Hematopoietic multipotent progenitor cell treated with erythropoietin and hydrocortisone succinate and interleukin-3 and kit ligand, for 8 days (in vitro differentiated cells): ENCODE results near the gene SMAD5.

Experiments used
- DNase-seq: peaks from one replicate; pipeline ENCODE4 v3.0.0-alpha.2; 2015

The SMAD5 gene

GRCh38 chr5:136198453-136198852 lies 65.8 kb downstream of the SMAD5 start:
- no peak for DNase-seq

- DNase-seq, result no peak
These were observed 66.8 kb downstream of the SMAD5 start for GRCh38 chr5:136199408-136199807.

- no peak for DNase-seq
These were observed 67.5 kb downstream of the SMAD5 start for GRCh38 chr5:136200130-136200529.

- DNase-seq, result no peak
These were observed 68.1 kb downstream of the SMAD5 start for GRCh38 chr5:136200761-136201160.

GRCh38 chr5:136201870-136202269 lies 69.2 kb downstream of the SMAD5 start:
- DNase-seq, result no peak

- no peak for DNase-seq
These were observed 70.0 kb downstream of the SMAD5 start for GRCh38 chr5:136202469-136203205.

- no peak for DNase-seq
These were observed 70.8 kb downstream of the SMAD5 start for GRCh38 chr5:136203303-136203922.

DNA sequence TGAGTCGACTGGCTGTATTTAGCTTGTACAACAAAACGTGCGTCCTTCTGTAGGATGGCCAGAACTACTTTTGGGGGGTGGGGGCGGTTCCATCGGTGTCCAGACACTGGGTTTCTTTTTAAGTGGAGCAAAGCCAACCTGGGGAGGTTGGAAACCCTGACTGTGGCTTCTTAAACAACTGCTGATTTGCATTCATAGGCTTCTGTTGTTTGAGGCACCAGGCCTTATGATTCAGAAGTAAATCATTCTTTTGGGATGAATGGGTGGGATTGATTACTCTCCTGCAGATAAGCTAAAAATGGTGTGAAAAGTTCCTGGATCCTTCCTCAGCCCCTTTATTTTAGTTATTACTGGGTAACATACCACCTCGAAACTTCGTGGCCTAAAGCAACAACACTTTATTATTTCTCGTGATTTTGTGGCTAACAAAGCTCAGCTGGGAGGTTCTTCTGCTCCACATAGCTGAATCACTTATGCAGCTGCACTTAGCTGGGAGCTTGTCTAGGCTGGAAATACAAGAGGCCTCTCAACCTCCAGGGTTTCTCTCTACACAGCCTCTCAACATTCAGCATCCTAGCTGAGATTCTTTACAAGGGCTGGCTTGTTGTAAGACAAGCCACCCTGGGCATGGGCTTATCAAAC lies 72.5 kb downstream of the SMAD5 start:
- DNase-seq, result no peak

- no peak for DNase-seq
These were observed 73.3 kb downstream of the SMAD5 start for GRCh38 chr5:136205941-136206340.

DNA sequence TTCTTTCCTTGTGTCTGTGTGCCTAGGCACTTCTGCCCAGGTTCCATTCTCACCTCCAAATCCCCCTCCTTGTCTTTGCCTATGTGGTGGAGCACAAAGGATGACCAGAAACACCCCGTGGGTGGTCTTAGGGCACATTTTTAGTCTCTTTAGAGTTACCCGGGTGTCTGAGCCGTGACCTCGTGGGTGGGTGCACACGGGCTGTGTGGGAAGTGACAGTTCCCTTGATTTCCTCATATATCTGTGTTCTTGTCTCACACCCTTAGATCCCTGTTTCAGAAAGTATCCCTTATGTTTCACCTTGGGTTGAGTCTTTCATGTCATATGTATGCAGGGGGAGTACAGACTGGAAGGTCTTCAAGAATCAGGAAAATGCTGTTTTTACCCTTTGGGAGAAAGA lies 73.7 kb downstream of the SMAD5 start:
- DNase-seq, result no peak

- no peak for DNase-seq
These were observed 75.0 kb downstream of the SMAD5 start for GRCh38 chr5:136207631-136208030.

- no peak for DNase-seq
These were observed 76.3 kb downstream of the SMAD5 start for GRCh38 chr5:136208916-136209315.

GRCh38 chr5:136209346-136209910 lies 76.8 kb downstream of the SMAD5 start:
- no peak for DNase-seq

GRCh38 chr5:136210259-136210658 lies 77.6 kb downstream of the SMAD5 start:
- no peak for DNase-seq

DNA sequence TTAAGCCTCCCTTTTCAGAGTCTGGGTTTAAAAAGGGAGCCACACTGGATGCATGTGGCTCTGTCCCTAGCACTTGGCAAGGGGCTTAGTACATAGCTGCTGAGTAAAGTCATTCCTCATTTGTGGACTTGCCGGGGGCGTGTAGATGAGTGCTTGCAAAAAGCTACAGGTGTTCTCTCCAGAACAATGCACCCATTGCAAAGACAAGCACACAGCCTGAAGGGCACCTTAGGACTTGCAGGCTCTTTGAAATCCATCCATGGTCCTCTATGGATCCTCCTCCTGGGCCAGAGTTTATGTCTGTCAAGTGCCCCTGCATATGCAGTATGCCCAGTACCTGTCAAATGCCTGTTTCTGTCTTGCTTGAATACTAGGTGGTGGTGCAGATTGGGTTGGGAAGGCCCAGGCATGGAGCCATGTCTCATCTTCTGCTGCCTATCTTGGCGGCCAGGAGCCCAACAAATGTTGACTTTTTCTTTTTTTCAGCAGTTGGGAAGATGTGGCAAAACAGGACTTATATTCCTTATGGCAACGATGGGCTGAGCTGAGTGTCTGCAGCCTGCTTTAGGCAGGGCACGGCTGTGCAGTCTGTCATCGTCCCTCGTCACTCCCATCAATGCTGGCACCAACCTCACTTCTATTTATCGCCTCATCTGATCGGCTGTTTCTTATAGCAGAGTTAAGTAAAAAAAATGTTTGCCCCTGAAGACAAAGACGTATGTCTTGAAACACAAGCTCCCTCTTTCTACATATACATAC lies 78.8 kb downstream of the SMAD5 start:
- no peak for DNase-seq

GRCh38 chr5:136212252-136212721 lies 79.6 kb downstream of the SMAD5 start:
- DNase-seq, result peak; percentile 51

DNA sequence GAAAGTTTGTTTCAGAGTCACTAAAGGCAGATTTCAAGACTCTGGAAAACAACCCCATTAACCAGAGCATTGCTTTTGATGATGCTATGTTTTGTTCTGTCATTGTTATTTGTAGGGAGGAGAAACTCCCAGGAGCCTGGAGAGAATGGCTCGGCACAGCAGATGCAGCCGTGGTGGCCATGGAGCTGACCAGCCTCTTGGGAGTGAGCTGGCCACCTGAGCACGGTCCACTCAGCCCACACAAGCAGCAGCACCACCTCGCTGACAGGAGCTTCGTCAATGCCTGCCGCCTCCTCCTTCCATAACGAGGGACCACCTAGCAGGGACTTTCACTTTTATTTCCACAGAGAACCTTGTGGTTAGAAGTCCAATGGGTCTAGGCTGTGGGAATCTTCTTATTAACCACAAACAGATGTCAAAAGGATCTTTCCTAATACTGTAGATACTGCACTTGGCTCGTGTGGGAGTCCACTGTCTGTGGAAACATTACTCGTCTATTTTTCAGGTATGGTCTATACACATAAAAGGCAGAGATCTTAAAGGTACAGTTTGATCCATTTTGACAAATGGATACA lies 81.4 kb downstream of the SMAD5 start:
- DNase-seq, result no peak

- DNase-seq, result no peak
These were observed 83.2 kb downstream of the SMAD5 start for GRCh38 chr5:136215812-136216211.

DNA sequence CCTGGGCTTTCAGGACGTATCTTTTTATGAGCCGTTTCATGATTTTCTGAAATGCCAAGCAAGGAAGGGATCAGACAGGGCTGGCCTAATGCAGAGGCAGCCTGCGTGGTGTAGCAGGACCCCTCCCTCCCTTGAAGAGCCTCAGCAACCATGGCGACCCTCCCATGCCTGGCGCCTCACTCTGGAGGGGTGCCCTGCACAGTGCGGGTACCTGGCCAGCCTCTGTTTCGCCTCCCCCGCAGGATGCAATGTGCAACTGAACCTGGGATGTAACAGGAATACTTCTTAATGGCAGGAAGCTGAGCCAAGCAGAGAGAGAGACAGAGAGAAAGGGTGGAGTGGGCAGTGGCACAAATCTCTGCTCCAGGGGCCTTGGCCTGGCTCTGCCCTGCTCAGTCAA lies 83.6 kb downstream of the SMAD5 start:
- DNase-seq, result no peak

DNA sequence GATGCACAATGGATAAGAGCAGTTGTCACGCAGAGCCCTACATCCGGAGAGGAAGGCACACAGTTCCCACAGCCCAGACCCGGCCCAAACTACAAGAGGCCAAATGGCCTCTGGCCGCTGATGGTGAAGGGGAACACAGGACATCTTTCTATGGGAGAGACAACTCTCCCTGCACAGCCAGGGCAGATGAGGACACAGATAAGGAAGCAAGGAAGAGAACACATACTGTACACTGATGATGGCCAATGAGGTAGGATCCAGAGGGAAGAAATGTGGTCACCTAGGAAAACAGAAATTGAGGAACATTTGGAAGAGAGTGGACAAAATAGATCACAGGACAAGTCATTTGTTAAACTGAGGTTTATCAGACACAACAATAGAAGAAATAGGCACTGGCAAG lies 88.7 kb downstream of the SMAD5 start:
- DNase-seq, result no peak

GRCh38 chr5:136222580-136223235 lies 90.1 kb downstream of the SMAD5 start:
- DNase-seq, result no peak

- no peak for DNase-seq
These were observed 93.2 kb downstream of the SMAD5 start for GRCh38 chr5:136225796-136226195.
